ENCODE data around the gene FUBP1.

FUBP1 gene

DNA sequence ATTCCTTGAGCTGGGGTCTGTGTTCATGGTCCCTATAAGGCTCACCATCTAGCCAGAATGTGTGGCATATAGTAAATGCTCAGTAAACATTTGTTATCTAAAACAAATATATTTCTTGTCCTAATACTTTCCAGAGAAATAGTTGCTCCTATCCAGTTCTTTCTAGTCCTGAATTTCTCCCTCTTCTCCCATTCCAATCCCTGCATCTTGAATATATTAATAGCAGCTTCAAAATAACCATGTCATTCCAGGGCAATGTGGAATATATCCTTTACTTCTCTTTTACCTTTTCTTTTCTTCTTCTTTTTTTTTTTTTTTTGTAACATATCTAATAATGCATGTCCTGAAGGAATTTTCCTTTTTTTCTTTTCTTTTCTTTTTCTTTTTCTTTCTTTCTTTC lies 36.3 kb upstream of the FUBP1 start:
- no peak overlapping the region for H3K4me2 ChIP-seq (ENCODE audit: low read depth, low read length)
- no peaks in the 10 kb centered on the region; the same call in 1 of the 2 replicates for H3K36me3 ChIP-seq (replicated peaks; ENCODE audit: insufficient read depth, low read length)
- H3K79me2 ChIP-seq (ENCODE audit: low read length) = 0 out of 2 replicates have a peak, but pooled peaks cover 11% of the 10 kb centered on the region
- H2AFZ ChIP-seq (ENCODE audit: low read length) = no peak overlapping the region
- H3F3A ChIP-seq (ENCODE audit: insufficient read depth, low read length) = no peaks in the 10 kb centered on the region
- no peaks in the 10 kb centered on the region for H4K20me1 ChIP-seq (ENCODE audit: insufficient read depth, low read length)
- no peak overlapping the region for H3K4me3 ChIP-seq (ENCODE audit: low read length)
- no peak overlapping the region for H3K9ac ChIP-seq (ENCODE audit: low read length)
- H3K4me1 ChIP-seq (ENCODE audit: low read length) = no peaks in the 10 kb centered on the region
- no peak for TF ChIP-seq EZH2phosphoT487 (IDR thresholded peaks at IDR 0.05; ENCODE audit: low read length)
- TF ChIP-seq, protein P1, sequence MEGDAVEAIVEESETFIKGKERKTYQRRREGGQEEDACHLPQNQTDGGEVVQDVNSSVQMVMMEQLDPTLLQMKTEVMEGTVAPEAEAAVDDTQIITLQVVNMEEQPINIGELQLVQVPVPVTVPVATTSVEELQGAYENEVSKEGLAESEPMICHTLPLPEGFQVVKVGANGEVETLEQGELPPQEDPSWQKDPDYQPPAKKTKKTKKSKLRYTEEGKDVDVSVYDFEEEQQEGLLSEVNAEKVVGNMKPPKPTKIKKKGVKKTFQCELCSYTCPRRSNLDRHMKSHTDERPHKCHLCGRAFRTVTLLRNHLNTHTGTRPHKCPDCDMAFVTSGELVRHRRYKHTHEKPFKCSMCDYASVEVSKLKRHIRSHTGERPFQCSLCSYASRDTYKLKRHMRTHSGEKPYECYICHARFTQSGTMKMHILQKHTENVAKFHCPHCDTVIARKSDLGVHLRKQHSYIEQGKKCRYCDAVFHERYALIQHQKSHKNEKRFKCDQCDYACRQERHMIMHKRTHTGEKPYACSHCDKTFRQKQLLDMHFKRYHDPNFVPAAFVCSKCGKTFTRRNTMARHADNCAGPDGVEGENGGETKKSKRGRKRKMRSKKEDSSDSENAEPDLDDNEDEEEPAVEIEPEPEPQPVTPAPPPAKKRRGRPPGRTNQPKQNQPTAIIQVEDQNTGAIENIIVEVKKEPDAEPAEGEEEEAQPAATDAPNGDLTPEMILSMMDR (IDR thresholded peaks at IDR 0.05; ENCODE audit: low read length) = no peak
- TF ChIP-seq EZH2 (optimal IDR thresholded peaks at IDR 0.05; ENCODE audit: low read depth, low read length) = no peak
- no peaks in the 10 kb centered on the region for H3K9me3 ChIP-seq (replicated peaks; ENCODE audit: insufficient read depth, low read length)
- no peaks in the 10 kb centered on the region for H3K9me2 ChIP-seq (replicated peaks; ENCODE audit: insufficient read depth, low read length)
- DNase-seq = no peak
- no peaks in the 10 kb centered on the region for H3K27me3 ChIP-seq (replicated peaks; ENCODE audit: insufficient read depth, low read length)
- H3K27ac ChIP-seq (ENCODE audit: low read length) = no peak overlapping the region

DNA sequence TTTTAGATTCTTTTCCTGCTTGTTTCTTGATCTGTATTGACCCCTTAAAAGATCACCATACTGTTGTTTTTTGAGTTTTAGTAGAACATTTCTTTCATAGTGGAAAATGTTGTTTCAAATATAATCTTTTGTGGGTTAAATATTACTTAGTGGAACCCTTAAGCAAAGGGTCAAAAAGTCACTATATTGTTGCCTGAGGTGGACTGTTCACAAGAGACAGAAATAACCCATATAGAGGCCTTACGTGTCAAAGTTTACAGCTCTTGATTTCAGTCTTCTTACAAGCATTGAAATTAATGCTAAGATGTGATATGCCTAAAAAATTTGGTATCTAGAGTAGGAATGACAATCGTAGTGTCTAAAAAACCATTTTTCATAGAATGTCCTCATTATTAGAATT lies 32.2 kb upstream of the FUBP1 start:
- H3K9me2 ChIP-seq (replicated peaks; ENCODE audit: insufficient read depth, low read length) = no peaks in the 10 kb centered on the region
- H3K9me3 ChIP-seq (replicated peaks; ENCODE audit: insufficient read depth, low read length) = no peaks in the 10 kb centered on the region
- no peaks in the 10 kb centered on the region for H4K20me1 ChIP-seq (ENCODE audit: insufficient read depth, low read length)
- H3K79me2 ChIP-seq (ENCODE audit: low read length) = peaks cover 47% of the 10 kb centered on the region
- H3K27ac ChIP-seq (ENCODE audit: low read length) = no peak overlapping the region
- no peak overlapping the region for H3K4me3 ChIP-seq (ENCODE audit: low read length)
- H2AFZ ChIP-seq (ENCODE audit: low read length) = no peak overlapping the region
- H3K27me3 ChIP-seq (replicated peaks; ENCODE audit: insufficient read depth, low read length) = no peaks in the 10 kb centered on the region
- H3K9ac ChIP-seq (ENCODE audit: low read length) = no peak overlapping the region
- no peaks in the 10 kb centered on the region for H3K36me3 ChIP-seq (replicated peaks; ENCODE audit: insufficient read depth, low read length)
- H3F3A ChIP-seq (ENCODE audit: insufficient read depth, low read length) = no peaks in the 10 kb centered on the region
- TF ChIP-seq, protein P1 (IDR thresholded peaks at IDR 0.05; ENCODE audit: low read length) = no peak
- TF ChIP-seq EZH2 (optimal IDR thresholded peaks at IDR 0.05; ENCODE audit: low read depth, low read length) (no peak), EZH2phosphoT487 (IDR thresholded peaks at IDR 0.05; ENCODE audit: low read length) (no peak)
- H3K4me2 ChIP-seq (ENCODE audit: low read depth, low read length) = no peak overlapping the region
- no peak for DNase-seq
- H3K4me1 ChIP-seq (ENCODE audit: low read length) = peaks cover 13% of the 10 kb centered on the region

DNA sequence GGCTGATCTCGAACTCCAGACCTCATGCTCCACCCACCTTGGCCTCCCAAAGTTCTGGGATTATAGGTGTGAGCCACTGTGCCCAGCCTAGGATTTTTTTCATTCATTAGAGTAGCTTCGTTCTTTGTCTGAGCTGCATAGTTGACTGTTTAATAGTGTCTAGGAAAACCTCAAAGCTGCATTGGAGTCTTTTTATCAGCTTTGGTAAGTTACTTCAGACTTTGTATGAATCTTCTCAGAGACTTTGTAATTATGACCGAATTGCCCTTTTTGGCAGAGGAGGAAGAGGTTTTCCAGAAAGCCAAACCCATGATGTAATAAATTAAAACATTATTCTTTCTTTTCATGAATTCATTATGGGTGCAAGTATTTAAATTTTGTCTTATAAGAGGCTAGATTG lies 31.0 kb upstream of the FUBP1 start:
- Histone ChIP-seq H3K9me2 (replicated peaks; ENCODE audit: insufficient read depth, low read length) (no peaks in the 10 kb centered on the region), H3K9ac (ENCODE audit: low read length) (no peak overlapping the region), H3K4me3 (ENCODE audit: low read length) (no peak overlapping the region), H3F3A (ENCODE audit: insufficient read depth, low read length) (peaks cover 8% of the 10 kb centered on the region), H3K79me2 (ENCODE audit: low read length) (peaks cover 58% of the 10 kb centered on the region), H3K9me3 (replicated peaks; ENCODE audit: insufficient read depth, low read length) (no peaks in the 10 kb centered on the region), H3K27me3 (replicated peaks; ENCODE audit: insufficient read depth, low read length) (no peaks in the 10 kb centered on the region), H3K36me3 (replicated peaks; ENCODE audit: insufficient read depth, low read length) (no peaks in the 10 kb centered on the region), H3K27ac (ENCODE audit: low read length) (no peak overlapping the region), H3K4me1 (ENCODE audit: low read length) (peaks cover 13% of the 10 kb centered on the region), H2AFZ (ENCODE audit: low read length) (no peak overlapping the region), H4K20me1 (ENCODE audit: insufficient read depth, low read length) (no peaks in the 10 kb centered on the region), H3K4me2 (ENCODE audit: low read depth, low read length) (no peak overlapping the region)
- TF ChIP-seq, protein P1 (IDR thresholded peaks at IDR 0.05; ENCODE audit: low read length) = no peak
- TF ChIP-seq EZH2 (optimal IDR thresholded peaks at IDR 0.05; ENCODE audit: low read depth, low read length) (no peak), EZH2phosphoT487 (IDR thresholded peaks at IDR 0.05; ENCODE audit: low read length) (no peak)
- DNase-seq = no peak
